Retinal pigment epithelial cell (primary cell): ENCODE measurements around the gene NUDT5.

Experiments used
- DNase-seq: peaks from one replicate; pipeline ENCODE4 v3.0.0-alpha.2; 2010; ENCODE audit warnings: low read depth
- H3K4me3 ChIP-seq: 2 replicates; pipeline ENCODE4 v1.5.1; 2011; ENCODE audit warnings: mild to moderate bottlenecking, low read length, control low read depth, moderate library complexity
- TF ChIP-seq, protein P1 (sequence below): conservative IDR thresholded peaks from 2 replicates; pipeline ENCODE4 v1.5.1; 2011; ENCODE audit warnings: low read depth, low read length, control low read depth, inconsistent platforms

Gene NUDT5

DNA sequence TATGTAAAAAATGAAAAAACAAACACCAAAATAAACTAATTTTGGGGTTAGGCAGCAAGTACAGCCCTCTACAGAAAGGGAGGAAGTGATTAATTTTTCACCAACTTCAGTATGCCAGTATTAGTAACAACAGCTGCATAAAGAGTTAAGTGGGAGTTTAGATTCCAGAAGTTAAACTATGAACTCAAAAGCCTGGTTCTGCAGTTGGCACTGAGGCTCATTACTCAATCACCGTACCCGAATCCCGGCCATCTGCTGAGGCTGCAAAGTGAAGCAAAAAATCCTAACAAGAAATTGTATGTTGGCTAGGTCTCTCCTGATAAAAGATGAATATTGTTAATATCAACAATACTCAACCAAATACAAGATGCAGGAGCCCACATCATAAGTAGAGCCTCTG, 4.0 kb downstream of the NUDT5 start:
- TF ChIP-seq, protein P1, sequence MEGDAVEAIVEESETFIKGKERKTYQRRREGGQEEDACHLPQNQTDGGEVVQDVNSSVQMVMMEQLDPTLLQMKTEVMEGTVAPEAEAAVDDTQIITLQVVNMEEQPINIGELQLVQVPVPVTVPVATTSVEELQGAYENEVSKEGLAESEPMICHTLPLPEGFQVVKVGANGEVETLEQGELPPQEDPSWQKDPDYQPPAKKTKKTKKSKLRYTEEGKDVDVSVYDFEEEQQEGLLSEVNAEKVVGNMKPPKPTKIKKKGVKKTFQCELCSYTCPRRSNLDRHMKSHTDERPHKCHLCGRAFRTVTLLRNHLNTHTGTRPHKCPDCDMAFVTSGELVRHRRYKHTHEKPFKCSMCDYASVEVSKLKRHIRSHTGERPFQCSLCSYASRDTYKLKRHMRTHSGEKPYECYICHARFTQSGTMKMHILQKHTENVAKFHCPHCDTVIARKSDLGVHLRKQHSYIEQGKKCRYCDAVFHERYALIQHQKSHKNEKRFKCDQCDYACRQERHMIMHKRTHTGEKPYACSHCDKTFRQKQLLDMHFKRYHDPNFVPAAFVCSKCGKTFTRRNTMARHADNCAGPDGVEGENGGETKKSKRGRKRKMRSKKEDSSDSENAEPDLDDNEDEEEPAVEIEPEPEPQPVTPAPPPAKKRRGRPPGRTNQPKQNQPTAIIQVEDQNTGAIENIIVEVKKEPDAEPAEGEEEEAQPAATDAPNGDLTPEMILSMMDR, result no peak
- no peak overlapping the region for H3K4me3 ChIP-seq
- no peak for DNase-seq

DNA sequence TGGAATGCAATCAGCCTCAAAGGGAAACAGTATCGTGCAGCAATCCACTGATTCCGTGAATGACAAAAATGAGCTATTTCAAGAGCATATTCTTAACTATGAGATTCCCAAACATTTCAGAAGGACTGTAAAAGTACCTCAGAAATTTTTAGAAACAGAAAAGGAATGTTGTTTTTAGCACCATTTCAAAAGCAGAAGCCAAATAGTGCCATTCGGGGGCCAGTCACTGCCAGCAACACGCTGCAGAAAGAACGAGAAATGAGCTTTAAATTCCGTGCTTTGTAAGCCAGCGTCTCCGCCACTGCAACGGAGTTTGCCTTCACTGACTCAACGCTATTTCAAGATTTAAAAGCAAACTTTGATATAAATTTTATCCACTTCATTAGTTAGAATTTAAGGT, 6.3 kb downstream of the NUDT5 start:
- H3K4me3 ChIP-seq, result no peak overlapping the region
- no peak for DNase-seq
- TF ChIP-seq, protein P1, result no peak

DNA sequence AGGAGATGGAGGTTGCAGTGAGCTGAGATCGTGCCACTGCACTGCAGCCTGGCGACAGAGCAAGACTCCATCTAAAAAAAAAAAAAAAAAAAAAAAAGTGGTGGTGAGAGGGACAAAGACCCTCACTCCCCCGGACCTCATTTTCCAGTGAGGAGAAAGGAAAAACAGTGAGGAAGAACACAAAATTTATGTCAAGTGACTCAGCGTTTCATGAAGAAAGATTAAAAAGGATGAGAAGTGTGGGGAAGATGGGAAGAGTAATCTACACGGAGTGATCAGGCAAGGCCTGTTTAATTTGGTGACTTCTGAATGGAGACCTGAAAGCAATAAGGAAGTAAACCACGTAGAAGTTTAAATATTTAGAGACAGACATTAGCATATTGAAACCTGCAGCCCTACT, 7.0 kb downstream of the NUDT5 start:
- no peak for DNase-seq
- TF ChIP-seq, protein P1, result no peak
- no peak overlapping the region for H3K4me3 ChIP-seq

DNA sequence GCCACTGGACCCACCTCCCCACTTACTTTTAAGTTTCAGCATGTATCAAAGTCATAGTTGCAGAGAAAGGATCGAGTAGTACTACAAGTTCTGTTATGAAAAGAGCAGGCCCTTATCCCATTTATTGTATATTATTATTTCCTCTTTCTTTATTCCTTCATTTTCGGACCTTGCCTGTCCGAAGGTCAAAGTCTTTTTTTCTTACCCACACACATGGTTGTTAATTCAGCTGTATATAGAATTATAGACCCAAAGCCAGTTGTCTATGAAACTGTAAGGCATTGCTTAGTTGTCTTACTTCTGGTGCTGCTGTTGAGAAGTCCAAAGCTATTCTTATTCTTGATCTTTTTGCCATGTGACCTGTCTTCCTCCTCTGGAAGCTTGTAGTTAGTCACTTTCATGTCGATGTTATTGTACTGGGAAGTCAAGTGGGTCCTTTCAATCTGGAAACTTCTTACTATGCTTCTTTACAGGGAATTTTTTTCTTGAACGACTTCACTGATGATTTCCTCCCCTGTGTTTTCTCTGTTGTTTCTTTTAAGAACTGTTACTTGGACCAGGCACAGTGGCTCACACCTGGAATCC, 8.3 kb downstream of the NUDT5 start:
- TF ChIP-seq, protein P1, result no peak
- DNase-seq, result no peak
- no peak overlapping the region for H3K4me3 ChIP-seq

DNA sequence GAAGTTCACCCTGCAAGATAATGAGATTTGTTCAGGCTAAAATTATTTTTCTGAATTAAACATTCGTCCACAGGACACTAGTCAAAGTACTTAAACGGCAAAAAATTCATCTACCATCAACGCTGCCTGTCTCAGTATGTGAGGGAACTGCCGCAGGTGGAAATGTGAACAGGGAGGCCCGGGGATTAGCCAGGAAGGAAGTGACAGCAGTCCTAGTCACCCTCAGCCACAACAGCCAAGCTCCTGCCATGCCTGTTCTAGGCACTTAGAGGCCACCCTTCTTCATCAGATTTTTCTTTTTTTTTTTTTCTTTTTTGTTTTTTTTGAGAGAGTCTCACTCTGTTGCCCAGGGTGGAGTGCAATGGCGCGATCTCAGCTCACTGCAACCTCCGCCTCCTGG, 9.4 kb downstream of the NUDT5 start:
- DNase-seq, result no peak
- TF ChIP-seq, protein P1, result no peak
- no peak overlapping the region for H3K4me3 ChIP-seq

DNA sequence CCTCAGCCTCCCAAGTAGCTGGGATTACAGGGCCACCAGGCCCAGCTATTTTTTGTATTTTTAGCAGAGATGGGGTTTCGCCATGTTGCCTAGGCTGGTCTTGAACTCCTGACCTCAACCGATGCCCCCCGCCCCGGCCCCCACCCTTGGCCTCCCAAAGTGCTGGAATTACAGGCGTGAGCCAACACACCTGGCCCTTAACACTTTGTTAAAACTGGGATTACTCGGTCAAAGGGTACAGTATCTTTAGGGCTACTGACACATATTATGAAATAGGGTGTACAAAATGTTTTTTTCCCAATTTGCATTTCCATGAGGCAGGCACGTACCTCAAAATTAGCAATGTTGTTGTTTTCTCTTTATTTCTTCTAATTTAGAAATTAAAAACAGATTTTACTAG, 11.5 kb downstream of the NUDT5 start:
- TF ChIP-seq, protein P1, result no peak
- no peak for DNase-seq

DNA sequence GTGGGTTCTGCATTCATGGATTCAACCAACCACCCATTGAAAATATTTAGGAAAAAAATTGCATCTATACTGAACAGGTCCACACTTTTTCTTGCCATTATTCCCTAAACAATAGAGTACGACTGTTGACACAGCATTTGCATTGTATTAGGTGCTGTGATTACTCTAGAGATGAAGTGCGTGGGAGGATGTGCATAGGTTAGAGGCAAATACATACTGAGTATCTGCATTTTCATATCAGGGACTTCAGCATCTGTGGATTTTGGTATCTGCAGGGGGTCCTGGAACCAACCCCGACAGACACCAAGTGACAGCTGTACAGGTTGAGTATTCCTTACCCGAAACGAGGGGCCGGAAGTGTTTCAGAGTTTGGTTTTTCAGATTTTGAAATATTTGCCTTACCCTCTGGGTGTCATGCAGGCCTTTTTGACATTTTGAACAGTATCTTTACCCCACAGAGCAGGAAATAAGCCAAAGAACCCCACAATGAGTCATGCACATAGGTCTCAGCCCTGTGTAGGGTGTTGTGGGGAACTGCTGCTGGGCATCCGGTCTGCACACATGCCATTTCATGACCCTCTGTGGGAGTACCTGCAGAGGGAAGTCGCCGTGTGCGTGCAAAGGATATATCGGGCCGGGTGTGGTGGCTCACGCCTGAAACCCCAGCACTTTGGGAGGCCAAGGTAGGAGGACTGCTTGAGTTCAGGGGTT, 14.5 kb downstream of the NUDT5 start:
- TF ChIP-seq, protein P1, result no peak
- H3K4me3 ChIP-seq, result no peak overlapping the region
- DNase-seq, result no peak

More for the DNA sequence above, 11.5 kb downstream of the NUDT5 start:
- no peak overlapping the region for H3K4me3 ChIP-seq
